Measurements from ENCODE around the gene PLXNA4.

GRCh38 chr7:132437730-132438129, 138.5 kb downstream of the PLXNA4 start:
- no peak for TF ChIP-seq POLR2A (IDR thresholded peaks at IDR 0.05; ENCODE audit: low read length)
- TF ChIP-seq GATA1 (IDR thresholded peaks at IDR 0.05; ENCODE audit: low read depth, low read length), result no peak

Measured in erythroblast (primary cell).